ENCODE data around the gene CD151.

DNA sequence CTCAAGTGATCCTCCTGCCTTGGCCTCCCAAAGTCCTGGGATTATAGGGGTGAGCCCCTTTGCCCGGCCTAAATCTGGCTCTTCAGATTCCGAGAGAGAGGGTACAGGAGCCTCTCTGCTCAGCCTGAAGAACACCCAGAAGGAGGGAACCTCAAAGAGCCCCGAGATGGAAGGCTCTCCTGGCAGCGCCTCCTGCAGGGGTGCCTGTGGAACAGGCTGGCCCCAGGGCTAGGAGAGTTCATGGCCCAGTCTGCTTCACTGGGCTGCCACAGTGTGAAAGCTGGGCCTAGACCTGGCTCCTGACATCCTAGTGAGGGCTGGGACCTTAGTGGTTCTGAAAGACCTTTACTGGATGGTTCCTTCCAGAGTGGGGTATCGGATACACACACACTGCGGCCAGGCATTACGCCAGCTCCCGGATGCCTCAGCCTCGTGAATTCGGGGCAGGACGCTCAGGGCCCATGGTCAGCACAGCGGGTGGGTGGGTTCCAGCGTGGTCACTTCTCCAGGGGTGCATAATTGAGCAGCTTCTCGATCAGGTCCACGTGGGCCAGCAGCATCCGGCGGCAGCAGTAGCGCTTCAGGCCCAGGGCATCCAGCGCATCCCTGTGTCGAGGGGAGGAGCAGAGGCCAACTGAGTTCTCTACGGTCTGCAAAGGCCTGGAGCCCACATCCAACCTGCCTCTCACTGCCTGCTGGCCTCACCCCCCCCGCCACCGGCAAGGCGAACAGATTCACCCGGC lies 7.3 kb downstream of the CD151 start:
- TF ChIP-seq POLR2A (IDR thresholded peaks at IDR 0.05; ENCODE audit: low read length) (no peak), GATA1 (IDR thresholded peaks at IDR 0.05; ENCODE audit: low read depth, low read length) (no peak)

Measured in erythroblast (primary cell).